Hepatocyte (in vitro differentiated cells): ENCODE data around the gene OGFR. TPM values are rescaled to one million over a fixed set of nuclear protein-coding genes. Genes with fewer than 3 reads are reported as not detected.

Experiments used
- DNase-seq: peaks from one replicate; pipeline ENCODE4 v3.0.0-alpha.2; 2016; ENCODE audit warnings: low spot score
- H2AFZ ChIP-seq: fragments of 200-600 bp; sonication (generic); 2 replicates; pipeline ENCODE4 v1.6.0; 2016; ENCODE audit warnings: antibody characterized with exemption, mild to moderate bottlenecking
- H3K27ac ChIP-seq: fragments of 200-600 bp; sonication (generic); 2 replicates; pipeline ENCODE4 v1.5.1; 2016; ENCODE audit warnings: mild to moderate bottlenecking
- H3K27me3 ChIP-seq: fragments of 200-600 bp; sonication (generic); 2 replicates; pipeline ENCODE4 v1.6.1; 2016
- H3K36me3 ChIP-seq: fragments of 200-600 bp; sonication (generic); replicated peaks from 2 replicates; pipeline ENCODE4 v1.5.1; 2016; ENCODE audit warnings: low read depth; ENCODE audit not compliant: insufficient read depth
- H3K4me1 ChIP-seq: fragments of 200-600 bp; sonication (generic); 2 replicates; pipeline ENCODE4 v1.5.1; 2016; ENCODE audit warnings: mild to moderate bottlenecking, moderate library complexity; ENCODE audit not compliant: insufficient read depth
- H3K4me2 ChIP-seq: fragments of 200-600 bp; sonication (generic); 2 replicates; pipeline ENCODE4 v1.6.0; 2016
- H3K4me3 ChIP-seq: fragments of 200-600 bp; sonication (generic); 2 replicates; pipeline ENCODE4 v1.5.1; 2016; ENCODE audit warnings: mild to moderate bottlenecking
- H3K79me2 ChIP-seq: fragments of 200-600 bp; sonication (generic); 2 replicates; pipeline ENCODE4 v1.6.0; 2017; ENCODE audit warnings: mild to moderate bottlenecking
- H3K9me2 ChIP-seq: fragments of 200-600 bp; sonication (generic); replicated peaks from 2 replicates; pipeline ENCODE4 v1.6.0; 2017; ENCODE audit warnings: mild to moderate bottlenecking; ENCODE audit not compliant: insufficient read depth
- H3K9me3 ChIP-seq: fragments of 200-600 bp; sonication (generic); 2 replicates; pipeline ENCODE4 v1.5.1; 2016; ENCODE audit warnings: low read depth, mild to moderate bottlenecking
- H4K20me1 ChIP-seq: fragments of 200-600 bp; sonication (generic); 2 replicates; pipeline ENCODE4 v1.6.0; 2016; ENCODE audit warnings: mild to moderate bottlenecking; ENCODE audit not compliant: insufficient read depth, poor library complexity, severe bottlenecking
- EZH2 ChIP-seq: fragments of 200-600 bp; sonication (generic); IDR thresholded peaks from 2 replicates; pipeline ENCODE4 v1.6.1; 2016; ENCODE audit warnings: antibody characterized with exemption, mild to moderate bottlenecking, borderline replicate concordance
- EZH2phosphoT487 ChIP-seq: fragments of 200-600 bp; sonication (generic); IDR thresholded peaks from one replicate; pipeline ENCODE4 v1.6.1; 2018; ENCODE audit warnings: antibody characterized with exemption, mild to moderate bottlenecking, low read depth, moderate library complexity; ENCODE audit not compliant: unreplicated experiment, severe bottlenecking
- WGBS: methylation state at CpG from one replicate; pipeline ENCODE4 v1.1.6; 2016; ENCODE audit warnings: low lambda C conversion rate; ENCODE audit errors: missing lambda C conversion rate; 5-methylcytosine and 5-hydroxymethylcytosine counted together
- polyA plus RNA-seq: library from polyadenylated mRNA; unstranded; fragments of >200 nt; fragmentation: Nextera tagmentation; extraction: Ambion mirVana; gene quantifications from 2 replicates; pipeline ENCODE4 v1.2.1, GENCODE V29; 2016
- small RNA-seq: library from RNA; depleted of rRNA; stranded (forward); fragments of <200 nt; gene quantifications from one replicate; pipeline ENCODE3, GENCODE V24; 2014
- total RNA-seq: library from RNA; depleted of rRNA; stranded (reverse); fragments of >200 nt; gene quantifications from 2 replicates; pipeline ENCODE4 v1.2.3, GENCODE V29; 2014
- TF ChIP-seq, protein P1 (sequence below): fragments of 200-600 bp; sonication (generic); IDR thresholded peaks from 2 replicates; pipeline ENCODE4 v1.5.1; 2016; ENCODE audit warnings: antibody characterized with exemption, mild to moderate bottlenecking; ENCODE audit not compliant: poor library complexity

Gene OGFR
- total and polyA plus RNA-seq, 2 experiments from 2014 or later = 47.6 to 80.8 TPM

- peak; percentile 94 for DNase-seq
- Histone ChIP-seq H3K4me3 (peak within 1 kb of the TSS; percentile 52), H3K4me1 (peaks cover 19% of the 10 kb centered on the region), H2AFZ (peak within 1 kb of the TSS; percentile 83), H3K4me2 (peak within 1 kb of the TSS; percentile 91), H3K9me2 (no peaks in the 10 kb centered on the region), H3K27me3 (peaks cover 7% of the 10 kb centered on the region), H3K27ac (peak within 1 kb of the TSS; percentile 97), H3K79me2 (peaks cover 22% of the 10 kb centered on the region), H4K20me1 (peaks cover 3% of the 10 kb centered on the region), H3K36me3 (no peaks in the 10 kb centered on the region), H3K9me3 (no peaks in the 10 kb centered on the region)
- 27% methylated on average over 22 of the region's 70 CpGs for WGBS
- TF ChIP-seq EZH2 (no peak), EZH2phosphoT487 (no peak)
- TF ChIP-seq, protein P1, sequence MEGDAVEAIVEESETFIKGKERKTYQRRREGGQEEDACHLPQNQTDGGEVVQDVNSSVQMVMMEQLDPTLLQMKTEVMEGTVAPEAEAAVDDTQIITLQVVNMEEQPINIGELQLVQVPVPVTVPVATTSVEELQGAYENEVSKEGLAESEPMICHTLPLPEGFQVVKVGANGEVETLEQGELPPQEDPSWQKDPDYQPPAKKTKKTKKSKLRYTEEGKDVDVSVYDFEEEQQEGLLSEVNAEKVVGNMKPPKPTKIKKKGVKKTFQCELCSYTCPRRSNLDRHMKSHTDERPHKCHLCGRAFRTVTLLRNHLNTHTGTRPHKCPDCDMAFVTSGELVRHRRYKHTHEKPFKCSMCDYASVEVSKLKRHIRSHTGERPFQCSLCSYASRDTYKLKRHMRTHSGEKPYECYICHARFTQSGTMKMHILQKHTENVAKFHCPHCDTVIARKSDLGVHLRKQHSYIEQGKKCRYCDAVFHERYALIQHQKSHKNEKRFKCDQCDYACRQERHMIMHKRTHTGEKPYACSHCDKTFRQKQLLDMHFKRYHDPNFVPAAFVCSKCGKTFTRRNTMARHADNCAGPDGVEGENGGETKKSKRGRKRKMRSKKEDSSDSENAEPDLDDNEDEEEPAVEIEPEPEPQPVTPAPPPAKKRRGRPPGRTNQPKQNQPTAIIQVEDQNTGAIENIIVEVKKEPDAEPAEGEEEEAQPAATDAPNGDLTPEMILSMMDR = no peak
Observed at GRCh38 chr20:62861726-62862336, 57.2 kb downstream of the OGFR start, which contains the start of gene TCFL5. TCFL5 (minus strand) TSS chr20:62861822; CDS start chr20:62861670, 152 bp downstream.

Small RNA genes within 50 kb of the gene (small RNA-seq; reads per million reads assigned to genes)
- not detected for gene DPH3P1

Other genes starting within 250 kb of the OGFR start
- 25.8 and 26.7 TPM in 2 replicates for gene SLCO4A1, start 162.3 kb upstream of the OGFR start, total RNA-seq
- 87.3 and 99.0 TPM in 2 replicates for gene SLCO4A1, start 162.3 kb upstream of the OGFR start, polyA plus RNA-seq
- gene NTSR1, start 96.0 kb upstream of the OGFR start, total RNA-seq = 0.08 and 0.37 TPM in 2 replicates
- gene NTSR1, start 96.0 kb upstream of the OGFR start, polyA plus RNA-seq = 0.09 TPM in 1 of 2 replicates, not detected in the other
- 14.0 and 18.9 TPM in 2 replicates for gene MRGBP, start 8.4 kb upstream of the OGFR start, total RNA-seq
- gene MRGBP, start 8.4 kb upstream of the OGFR start, polyA plus RNA-seq = 18.9 and 20.5 TPM in 2 replicates
- gene COL9A3, start 12.2 kb downstream of the OGFR start, total RNA-seq = 22.6 and 23.9 TPM in 2 replicates
- 68.1 and 77.0 TPM in 2 replicates for gene COL9A3, start 12.2 kb downstream of the OGFR start, polyA plus RNA-seq
- gene TCFL5, start 57.0 kb downstream of the OGFR start, total RNA-seq = 9.1 and 9.5 TPM in 2 replicates
- 8.5 and 10.5 TPM in 2 replicates for gene TCFL5, start 57.0 kb downstream of the OGFR start, polyA plus RNA-seq
- gene DIDO1, start 121.7 kb downstream of the OGFR start, total RNA-seq = 31.5 and 31.6 TPM in 2 replicates
- 23.7 and 26.5 TPM in 2 replicates for gene DIDO1, start 121.7 kb downstream of the OGFR start, polyA plus RNA-seq
- gene GID8, start 133.3 kb downstream of the OGFR start, total RNA-seq = 35.4 and 35.5 TPM in 2 replicates
- 16.5 and 17.9 TPM in 2 replicates for gene GID8, start 133.3 kb downstream of the OGFR start, polyA plus RNA-seq
- 17.3 and 26.9 TPM in 2 replicates for gene SLC17A9, start 147.9 kb downstream of the OGFR start, total RNA-seq
- 83.9 and 113 TPM in 2 replicates for gene SLC17A9, start 147.9 kb downstream of the OGFR start, polyA plus RNA-seq
- not detected in 2 replicates for gene BHLHE23, start 202.1 kb downstream of the OGFR start, total RNA-seq
- not detected in 2 replicates for gene BHLHE23, start 202.1 kb downstream of the OGFR start, polyA plus RNA-seq